GM10847 (cell line): Measurements from ENCODE around the gene ELP4.

Experiments
- POLR2A ChIP-seq: IDR thresholded peaks from 2 replicates; pipeline ENCODE4 v1.6.1; 2011; ENCODE audit not compliant: insufficient read length; ENCODE audit errors: extremely low read depth

The ELP4 gene, protein sequence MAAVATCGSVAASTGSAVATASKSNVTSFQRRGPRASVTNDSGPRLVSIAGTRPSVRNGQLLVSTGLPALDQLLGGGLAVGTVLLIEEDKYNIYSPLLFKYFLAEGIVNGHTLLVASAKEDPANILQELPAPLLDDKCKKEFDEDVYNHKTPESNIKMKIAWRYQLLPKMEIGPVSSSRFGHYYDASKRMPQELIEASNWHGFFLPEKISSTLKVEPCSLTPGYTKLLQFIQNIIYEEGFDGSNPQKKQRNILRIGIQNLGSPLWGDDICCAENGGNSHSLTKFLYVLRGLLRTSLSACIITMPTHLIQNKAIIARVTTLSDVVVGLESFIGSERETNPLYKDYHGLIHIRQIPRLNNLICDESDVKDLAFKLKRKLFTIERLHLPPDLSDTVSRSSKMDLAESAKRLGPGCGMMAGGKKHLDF

GRCh38 chr11:31509429-31510345, at the start of gene ELP4, which contains the start of gene IMMP1L:
Gene ELP4 (plus strand): TSS chr11:31509767. CDS start chr11:31509785, 18 bp downstream.
Gene IMMP1L (minus strand): TSS chr11:31509622. CDS start chr11:31463276, 46,346 bp downstream.
- TF ChIP-seq POLR2A, result peak; percentile 77

DNA sequence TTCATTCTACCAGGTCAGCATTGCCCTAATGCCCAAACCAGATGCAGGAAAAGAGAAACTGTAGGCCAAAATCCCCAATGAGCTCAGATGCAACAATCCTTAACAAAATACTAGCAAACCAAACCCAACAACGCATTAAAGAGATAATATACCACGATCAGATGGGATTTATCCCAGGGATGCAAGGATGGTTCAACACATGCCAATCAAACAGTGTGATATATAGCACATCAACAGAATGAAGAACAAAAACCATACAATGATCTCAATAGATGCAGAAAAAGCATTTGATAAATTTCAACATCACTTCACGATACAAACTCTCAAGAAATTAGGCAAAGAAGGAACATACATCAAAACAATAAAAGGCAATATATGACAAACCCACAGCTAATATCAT, 45.1 kb upstream of the ELP4 start:
- no peak for TF ChIP-seq POLR2A

DNA sequence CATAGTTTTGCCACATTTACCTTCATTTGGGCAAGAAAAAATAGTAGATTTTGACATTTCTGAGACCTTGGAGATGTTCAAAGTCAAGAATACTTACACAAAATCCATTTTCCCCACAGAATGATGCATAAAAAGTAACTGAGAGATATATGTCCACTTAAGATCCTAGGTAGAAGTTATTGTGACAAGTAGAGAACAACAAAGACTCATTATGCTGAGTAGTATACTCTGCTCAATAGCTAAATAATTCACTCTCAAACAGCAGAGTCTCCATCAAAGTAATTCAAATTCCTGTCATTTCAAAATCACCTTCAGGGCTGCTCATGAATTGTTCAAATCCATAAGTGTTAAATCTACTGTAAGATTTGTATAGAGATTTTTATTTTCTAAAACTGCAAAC, 35.5 kb upstream of the ELP4 start:
- no peak for TF ChIP-seq POLR2A

DNA sequence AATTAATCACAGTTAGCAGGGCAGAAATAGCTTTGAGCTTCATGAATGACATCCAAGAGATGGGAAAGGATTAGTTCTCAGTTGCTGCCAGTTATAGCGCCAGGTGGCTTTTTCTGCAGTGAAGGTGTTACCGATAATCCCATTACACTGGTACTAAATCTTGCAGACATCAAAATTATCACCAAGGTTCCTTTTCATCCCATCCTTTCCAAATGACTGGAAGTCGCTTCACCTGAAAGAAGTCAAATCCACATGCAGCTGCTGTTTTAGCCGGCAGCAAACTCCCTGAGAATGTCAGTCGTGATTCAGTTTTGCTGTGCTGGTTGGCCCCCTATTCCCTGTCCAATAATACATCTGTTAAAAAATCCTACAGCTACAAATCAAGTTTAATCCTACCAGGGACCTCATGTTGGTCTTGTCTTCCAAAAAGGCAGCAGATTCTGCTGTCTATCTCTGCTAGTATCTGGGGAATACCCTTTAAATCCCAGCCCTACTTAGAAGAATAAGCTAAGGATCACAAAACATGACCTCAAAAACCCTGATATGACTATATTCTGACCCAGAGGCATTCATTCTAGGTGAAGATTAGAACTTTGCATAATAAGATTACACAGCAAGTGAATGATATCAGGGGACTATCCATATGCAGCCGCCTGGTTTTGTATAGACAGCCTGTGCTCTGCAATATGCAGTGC, 31.9 kb upstream of the ELP4 start:
- no peak for TF ChIP-seq POLR2A

GRCh38 chr11:31478223-31478590, 31.4 kb upstream of the ELP4 start:
- no peak for TF ChIP-seq POLR2A

GRCh38 chr11:31479066-31479465, 30.5 kb upstream of the ELP4 start:
- no peak for TF ChIP-seq POLR2A

DNA sequence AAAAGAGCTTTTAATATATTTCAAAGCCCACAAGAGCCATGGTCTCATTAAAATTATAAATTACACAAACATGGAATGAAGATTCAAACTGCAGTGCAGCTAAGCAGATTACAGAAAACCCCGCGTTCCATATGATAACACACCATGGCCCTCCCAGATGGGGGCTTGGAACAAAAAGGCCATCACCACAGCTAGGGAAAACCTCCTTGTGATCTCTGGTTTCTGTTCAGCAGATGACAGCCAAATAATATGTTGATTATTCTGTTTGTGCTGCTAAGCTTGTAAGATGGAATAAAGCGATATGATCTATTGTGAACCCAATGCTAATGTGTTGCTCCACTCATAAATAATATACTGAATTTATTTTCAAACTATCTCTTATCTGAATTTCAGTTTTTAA, 28.6 kb upstream of the ELP4 start:
- no peak for TF ChIP-seq POLR2A

- TF ChIP-seq POLR2A, result no peak
These were observed 25.1 kb upstream of the ELP4 start for GRCh38 chr11:31484497-31484896.

GRCh38 chr11:31487848-31488247, 21.7 kb upstream of the ELP4 start:
- no peak for TF ChIP-seq POLR2A

GRCh38 chr11:31492320-31492913, 17.1 kb upstream of the ELP4 start:
- no peak for TF ChIP-seq POLR2A

GRCh38 chr11:31493235-31493634, 16.3 kb upstream of the ELP4 start:
- no peak for TF ChIP-seq POLR2A

GRCh38 chr11:31499576-31500178, 9.9 kb upstream of the ELP4 start:
- TF ChIP-seq POLR2A, result no peak

GRCh38 chr11:31500560-31500959, 9.0 kb upstream of the ELP4 start:
- TF ChIP-seq POLR2A, result no peak

DNA sequence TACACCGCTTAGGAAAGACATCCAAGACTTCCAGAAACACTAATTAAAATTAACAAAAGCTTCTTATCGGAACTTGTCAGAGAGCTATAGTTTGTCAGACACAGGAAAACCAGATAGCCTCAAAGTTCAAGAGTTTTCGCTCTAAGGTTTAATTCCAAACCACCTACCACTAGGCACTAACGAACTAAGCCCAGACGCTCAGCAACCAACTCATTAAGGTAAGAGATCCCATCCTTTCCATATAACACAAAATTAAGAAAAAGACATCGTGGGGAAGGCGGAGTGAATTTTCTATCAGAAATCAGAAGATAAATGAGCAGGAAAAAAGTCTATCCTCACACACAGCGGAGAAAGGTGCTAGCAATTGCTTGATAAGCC, 527 bp upstream of the ELP4 start:
- no peak for TF ChIP-seq POLR2A

- TF ChIP-seq POLR2A, result no peak
These were observed 2.5 kb downstream of the ELP4 start for GRCh38 chr11:31512117-31512516.
